GM15510 (cell line): Measurements from ENCODE around the gene BMP7.

ENCODE experiments used
- POLR2A ChIP-seq: IDR thresholded peaks from 3 replicates; pipeline ENCODE4 v1.6.1; 2011; ENCODE audit warnings: borderline replicate concordance; ENCODE audit not compliant: insufficient read length; ENCODE audit errors: extremely low read depth

Gene BMP7

GRCh38 chr20:57266291-57267157, at the start of gene BMP7:
Gene BMP7 (minus strand): TSS chr20:57266641. CDS start chr20:57266122, 519 bp downstream.
- no peak for TF ChIP-seq POLR2A

- TF ChIP-seq POLR2A: no peak
These were observed 49.6 kb upstream of the BMP7 start for GRCh38 chr20:57315976-57316480.

GRCh38 chr20:57315083-57315975, 48.9 kb upstream of the BMP7 start:
- TF ChIP-seq POLR2A: no peak

- TF ChIP-seq POLR2A: no peak
These were observed 47.5 kb upstream of the BMP7 start for GRCh38 chr20:57313951-57314350.

- no peak for TF ChIP-seq POLR2A
These were observed 46.8 kb upstream of the BMP7 start for GRCh38 chr20:57313230-57313629.

- TF ChIP-seq POLR2A: no peak
These were observed 45.7 kb upstream of the BMP7 start for GRCh38 chr20:57312138-57312537.

GRCh38 chr20:57310821-57311514, 44.5 kb upstream of the BMP7 start:
- TF ChIP-seq POLR2A: no peak

GRCh38 chr20:57309544-57310115, 43.2 kb upstream of the BMP7 start:
- TF ChIP-seq POLR2A: no peak

- TF ChIP-seq POLR2A: no peak
These were observed 42.2 kb upstream of the BMP7 start for GRCh38 chr20:57308451-57309271.

- TF ChIP-seq POLR2A: no peak
These were observed 40.3 kb upstream of the BMP7 start for GRCh38 chr20:57306747-57307146.

- no peak for TF ChIP-seq POLR2A
These were observed 34.6 kb upstream of the BMP7 start for GRCh38 chr20:57301026-57301425.

GRCh38 chr20:57298457-57298856, 32.0 kb upstream of the BMP7 start:
- TF ChIP-seq POLR2A: no peak

GRCh38 chr20:57294550-57294949, 28.1 kb upstream of the BMP7 start:
- TF ChIP-seq POLR2A: no peak
